Caco-2 (cell line): ENCODE results near the gene RBM47. TPM values are rescaled to one million over a fixed set of nuclear protein-coding genes. Genes with fewer than 3 reads are reported as not detected.

Experiments
- BruUV-seq: library from RNA; stranded (reverse); fragments of 400-500 nt; replicated peaks from 2 replicates; lab custom pipeline; 2021; lab: Mats Ljungman, UMichigan
- CTCF ChIA-PET: fragments of 300-600 bp; sonication (Branson Sonifier 250); formaldehyde crosslinking; loops from one replicate; lab custom pipeline; 2022; ENCODE audit warnings: antibody characterized with exemption; lab: Charles Lee
- POLR2A ChIA-PET: fragments of 300-600 bp; sonication (Branson Sonifier 250); formaldehyde crosslinking; loops from one replicate; lab custom pipeline; 2022; ENCODE audit warnings: antibody characterized with exemption; lab: Charles Lee
- DNase-seq, 2 experiments: peaks; one replicate each; pipeline versions ENCODE4 v3.0.0 to v3.0.0-alpha.2; 2020 to 2022
- H3K27me3 ChIP-seq: replicated peaks from 2 replicates; pipeline ENCODE4 v1.6.0; 2011; ENCODE audit warnings: low read length; ENCODE audit not compliant: control insufficient read depth, insufficient read depth
- H3K36me3 ChIP-seq: 2 replicates; pipeline ENCODE4 v1.5.1; 2011; ENCODE audit warnings: low read length; ENCODE audit not compliant: control insufficient read depth, insufficient read depth
- H3K4me1 ChIP-seq: fragments of 250-450 bp; sonication (Bioruptor Pico); 2 replicates; pipeline ENCODE4 v1.5.1; 2020; ENCODE audit warnings: mild to moderate bottlenecking
- H3K4me3 ChIP-seq: 2 replicates; pipeline ENCODE4 v1.5.1; 2011; ENCODE audit warnings: low read depth, mild to moderate bottlenecking, control low read depth, low read length
- H3K9me3 ChIP-seq: fragments of 250-450 bp; sonication (Bioruptor Pico); 2 replicates; pipeline ENCODE4 v1.5.1; 2020; ENCODE audit warnings: mild to moderate bottlenecking, moderate library complexity
- H3K27ac Mint-ChIP-seq: one replicate; pipeline ENCODE4 v1.8.0; 2022; ENCODE audit warnings: mixed read lengths; ENCODE audit not compliant: unreplicated experiment
- H3K27me3 Mint-ChIP-seq: one replicate; pipeline ENCODE4 v1.8.0; 2022; ENCODE audit warnings: mixed read lengths; ENCODE audit not compliant: insufficient read depth, unreplicated experiment
- H3K36me3 Mint-ChIP-seq: one replicate; pipeline ENCODE4 v1.8.0; 2022; ENCODE audit warnings: mild to moderate bottlenecking, mixed read lengths; ENCODE audit not compliant: insufficient read depth, unreplicated experiment
- H3K4me1 Mint-ChIP-seq: one replicate; pipeline ENCODE4 v1.8.0; 2022; ENCODE audit warnings: low read depth, mixed read lengths; ENCODE audit not compliant: unreplicated experiment
- H3K4me3 Mint-ChIP-seq: one replicate; pipeline ENCODE4 v1.8.0; 2022; ENCODE audit warnings: mild to moderate bottlenecking, moderate library complexity, mixed read lengths; ENCODE audit not compliant: unreplicated experiment
- H3K9me3 Mint-ChIP-seq: one replicate; pipeline ENCODE4 v1.8.0; 2022; ENCODE audit warnings: mixed read lengths; ENCODE audit not compliant: unreplicated experiment
- CTCF ChIP-seq, 2 experiments: fragments of 200-600 bp in 1 of 2; IDR thresholded peaks; 1 replicate in 1 of 2; 2 replicates in 1 of 2; pipeline versions ENCODE4 v1.5.1 to v1.8.0; 2011 to 2022; ENCODE audit warnings: antibody characterized with exemption in 1 of 2, control low read depth in 1 of 2, inconsistent platforms in 1 of 2, low read depth in 1 of 2, low read length in 1 of 2, mild to moderate bottlenecking in 1 of 2, moderate library complexity in 1 of 2; ENCODE audit not compliant: insufficient read depth in 1 of 2, severe bottlenecking in 1 of 2, unreplicated experiment in 1 of 2
- intact Hi-C: fragments of 100-400 bp; cut with micrococcal nuclease; formaldehyde crosslinking; loops from one replicate; pipeline ENCODE4 v1.10.0; 2022; ENCODE audit not compliant: unreplicated experiment
- total RNA-seq: library from RNA; stranded (reverse); gene quantifications from 2 replicates; pipeline ENCODE4 v1.2.3, GENCODE V29; 2022

Gene RBM47
- total RNA-seq, 1 experiment from 2014 or later = 62.1 TPM

- H3K9me3 Mint-ChIP-seq = no peaks in the 10 kb centered on the region
- no peaks in the 10 kb centered on the region for H3K27me3 Mint-ChIP-seq
- CTCF ChIA-PET = no interaction called here
- no peak overlapping the region for H3K27ac Mint-ChIP-seq
- TF ChIP-seq CTCF (IDR thresholded peaks at IDR 0.05; ENCODE audit: insufficient read depth in 1 of 2, low read depth in 1 of 2, low read length in 1 of 2, severe bottlenecking in 1 of 2, unreplicated experiment in 1 of 2) = no peak
- intact Hi-C loops = no loop called here
- POLR2A ChIA-PET = no interaction called here
- DNase-seq = no peak
- peaks cover 22% of the 10 kb centered on the region for H3K4me1 Mint-ChIP-seq
- H3K4me3 Mint-ChIP-seq = no peak overlapping the region
- BruUV-seq = no TSS peak
- H3K4me1 ChIP-seq = peaks cover 25% of the 10 kb centered on the region
- H3K36me3 ChIP-seq = no peaks in the 10 kb centered on the region
- no peaks in the 10 kb centered on the region for H3K9me3 ChIP-seq
- no peaks in the 10 kb centered on the region for H3K36me3 Mint-ChIP-seq
- no peaks in the 10 kb centered on the region for H3K27me3 ChIP-seq
- no peak overlapping the region for H3K4me3 ChIP-seq
Measured at GRCh38 chr4:40665842-40666241, 36.2 kb upstream of the RBM47 start.

- intact Hi-C loops = loop anchor here (2.0 kb wide), 2 partner anchors 34 to 86 kb away; partner anchors contain the start of gene RBM47
- Histone ChIP-seq H3K4me1 (peaks cover 15% of the 10 kb centered on the region; the same call in 1 of the 2 replicates), H3K36me3 (no peaks in the 10 kb centered on the region), H3K27me3 (no peaks in the 10 kb centered on the region), H3K9me3 (no peaks in the 10 kb centered on the region), H3K4me3 (0 out of 2 replicates have a peak overlapping the region, but pooled peaks have one; percentile 5)
- ChIA-PET CTCF (interaction anchor here (0.5 to 0.9 kb wide), 2 partner anchors 10 to 34 kb away, joined by 4 to 6 read pairs; partner anchors contain the start of gene RBM47), POLR2A (no interaction called here)
- Mint-ChIP-seq H3K36me3 (no peaks in the 10 kb centered on the region), H3K27me3 (no peaks in the 10 kb centered on the region), H3K4me3 (peak overlapping the region; percentile 47), H3K27ac (peak overlapping the region; percentile 28), H3K4me1 (peaks cover 13% of the 10 kb centered on the region), H3K9me3 (no peaks in the 10 kb centered on the region)
- TF ChIP-seq CTCF (IDR thresholded peaks at IDR 0.05; ENCODE audit: insufficient read depth in 1 of 2, low read depth in 1 of 2, low read length in 1 of 2, severe bottlenecking in 1 of 2, unreplicated experiment in 1 of 2) = no peak
- BruUV-seq = no TSS peak
- DNase-seq = peak; percentile 50 to 52
Measured at GRCh38 chr4:40662962-40663604, 33.4 kb upstream of the RBM47 start.

- ChIA-PET POLR2A (no interaction called here), CTCF (no interaction called here)
- Mint-ChIP-seq H3K4me3 (no peak overlapping the region), H3K9me3 (no peaks in the 10 kb centered on the region), H3K4me1 (peaks cover 11% of the 10 kb centered on the region), H3K27ac (no peak overlapping the region), H3K27me3 (no peaks in the 10 kb centered on the region), H3K36me3 (no peaks in the 10 kb centered on the region)
- no TSS peak for BruUV-seq
- H3K27me3 ChIP-seq = no peaks in the 10 kb centered on the region
- no peaks in the 10 kb centered on the region for H3K9me3 ChIP-seq
- H3K4me1 ChIP-seq = peaks cover 15% of the 10 kb centered on the region; the same call in 1 of the 2 replicates
- no peaks in the 10 kb centered on the region for H3K36me3 ChIP-seq
- no peak for TF ChIP-seq CTCF (IDR thresholded peaks at IDR 0.05; ENCODE audit: insufficient read depth in 1 of 2, low read depth in 1 of 2, low read length in 1 of 2, severe bottlenecking in 1 of 2, unreplicated experiment in 1 of 2)
- intact Hi-C loops = loop anchor here (2.0 kb wide), 2 partner anchors 33 to 85 kb away; partner anchors contain the start of gene RBM47
- DNase-seq = no peak
- no peak overlapping the region for H3K4me3 ChIP-seq
Measured at GRCh38 chr4:40661803-40662202, 32.1 kb upstream of the RBM47 start.
